NK-92 treated with Interleukin-12 subunit alpha and Interleukin-12 subunit beta, amount 100 ng/mL, for 24 hours (cell line): ENCODE results near the gene TYW5.

Experiments used
- DNase-seq: peaks from one replicate; lab custom pipeline; 2025; lab: John Stamatoyannopoulos, UW

The TYW5 gene, protein sequence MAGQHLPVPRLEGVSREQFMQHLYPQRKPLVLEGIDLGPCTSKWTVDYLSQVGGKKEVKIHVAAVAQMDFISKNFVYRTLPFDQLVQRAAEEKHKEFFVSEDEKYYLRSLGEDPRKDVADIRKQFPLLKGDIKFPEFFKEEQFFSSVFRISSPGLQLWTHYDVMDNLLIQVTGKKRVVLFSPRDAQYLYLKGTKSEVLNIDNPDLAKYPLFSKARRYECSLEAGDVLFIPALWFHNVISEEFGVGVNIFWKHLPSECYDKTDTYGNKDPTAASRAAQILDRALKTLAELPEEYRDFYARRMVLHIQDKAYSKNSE

DNA sequence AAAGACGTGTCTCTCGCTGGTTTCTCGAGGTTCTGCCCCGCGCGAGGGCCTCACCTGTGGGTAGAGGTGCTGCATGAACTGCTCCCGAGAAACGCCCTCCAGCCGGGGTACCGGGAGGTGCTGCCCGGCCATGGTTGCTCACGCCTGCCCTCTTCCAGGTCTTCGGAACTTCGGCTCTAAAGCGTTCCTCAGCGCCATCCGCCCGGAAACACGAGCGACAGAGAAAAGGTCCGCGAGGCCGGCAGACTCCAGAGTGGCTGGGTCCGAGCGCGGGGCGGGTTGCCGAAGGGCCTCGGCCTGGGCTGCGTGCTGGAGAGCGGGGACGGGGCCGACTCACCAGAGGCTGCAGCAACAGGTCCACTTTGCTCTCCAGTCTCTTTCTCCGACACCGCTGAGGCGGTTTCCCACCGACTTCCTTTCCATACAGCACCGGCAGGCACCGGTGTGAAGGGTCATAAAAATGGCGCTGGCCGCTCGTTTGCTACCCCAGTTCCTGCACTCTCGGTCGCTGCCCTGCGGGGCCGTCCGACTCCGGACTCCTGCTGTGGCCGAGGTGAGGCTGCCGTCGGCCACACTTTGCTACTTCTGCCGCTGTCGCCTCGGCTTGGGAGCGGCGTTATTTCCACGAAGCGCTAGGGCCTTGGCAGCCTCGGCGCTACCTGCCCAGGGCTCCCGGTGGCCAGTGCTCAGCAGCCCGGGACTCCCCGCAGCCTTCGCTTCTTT is at the start of gene TYW5, which contains the start of gene MAIP1:
TYW5 (minus strand) TSS at position 153 of the 723 bp plus-strand sequence; CDS start at position 132, 21 bp downstream.
MAIP1 (plus strand) TSS at position 244 of the 723 bp plus-strand sequence; CDS start at position 461, 217 bp downstream.
- peak; percentile 81 for DNase-seq

DNA sequence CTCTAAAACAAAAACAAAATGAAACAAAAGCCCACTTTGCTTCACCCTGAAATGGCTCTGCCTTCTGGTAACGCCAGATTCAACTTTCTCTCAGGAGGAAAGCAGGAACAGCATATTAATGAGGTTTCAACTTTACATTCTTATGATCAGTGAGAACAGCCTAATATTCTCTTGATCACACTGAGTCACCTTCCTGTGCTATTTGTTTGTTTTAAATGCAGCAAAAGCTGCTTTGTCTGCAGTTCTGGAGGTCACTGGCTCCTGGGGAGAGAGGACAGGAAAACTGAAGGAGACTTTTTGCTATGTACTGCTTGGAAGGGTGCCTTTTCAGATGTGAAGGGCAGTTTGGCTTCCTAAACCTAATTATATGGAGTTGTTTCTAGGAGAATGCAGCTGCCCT is 48.2 kb upstream of the TYW5 start:
- no peak for DNase-seq

DNA sequence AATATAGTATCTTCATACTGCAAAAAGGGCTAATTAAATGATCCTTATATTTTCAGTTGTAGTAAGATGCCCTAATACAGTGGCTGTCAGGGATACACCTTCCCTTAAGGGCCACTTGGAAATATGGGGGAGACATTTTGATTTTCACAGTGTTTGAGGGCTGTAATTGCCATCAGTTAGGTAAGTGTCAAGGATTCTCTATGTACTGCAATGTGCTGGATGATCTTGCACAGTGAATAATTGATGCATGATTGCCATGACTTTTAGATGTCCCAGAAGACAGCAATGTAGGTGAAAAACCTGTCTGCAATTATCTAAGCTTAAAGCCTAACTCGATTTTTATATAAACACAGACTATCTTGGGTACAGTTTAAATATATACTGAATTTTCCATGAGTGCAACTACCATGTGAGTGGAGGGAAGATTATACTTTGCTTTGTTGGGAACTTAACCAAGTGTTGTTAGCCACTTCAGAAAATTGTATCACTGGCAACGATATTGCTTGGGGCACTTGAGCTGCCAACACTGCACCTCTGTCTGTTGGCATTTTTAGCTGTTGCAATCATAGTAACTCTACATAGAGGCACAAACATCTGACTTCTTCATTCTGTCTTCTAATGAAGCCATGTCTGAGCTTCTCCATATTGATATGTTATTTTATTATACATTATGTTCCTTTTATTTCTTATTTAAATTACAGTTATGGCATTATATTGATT is 45.3 kb upstream of the TYW5 start:
- DNase-seq = no peak

DNA sequence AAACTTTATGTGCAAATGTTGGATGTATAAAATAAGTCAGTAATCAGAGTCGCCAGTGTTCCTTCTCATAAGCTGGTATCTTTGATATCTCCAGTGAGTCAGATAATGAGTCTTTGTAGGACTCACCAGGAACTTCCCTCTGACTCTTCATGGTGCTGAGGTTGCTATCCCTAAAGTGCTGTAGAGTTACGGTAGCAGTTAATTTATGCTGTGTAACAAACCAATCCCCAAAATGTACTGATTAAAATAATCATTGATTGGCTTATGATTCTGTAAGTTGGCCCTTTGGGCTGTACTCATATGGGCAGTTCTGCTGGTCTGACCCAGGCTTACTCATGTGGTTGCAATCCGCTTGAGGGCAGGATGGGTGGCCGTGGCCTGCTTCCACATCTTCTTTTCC is 43.9 kb upstream of the TYW5 start:
- no peak for DNase-seq

DNA sequence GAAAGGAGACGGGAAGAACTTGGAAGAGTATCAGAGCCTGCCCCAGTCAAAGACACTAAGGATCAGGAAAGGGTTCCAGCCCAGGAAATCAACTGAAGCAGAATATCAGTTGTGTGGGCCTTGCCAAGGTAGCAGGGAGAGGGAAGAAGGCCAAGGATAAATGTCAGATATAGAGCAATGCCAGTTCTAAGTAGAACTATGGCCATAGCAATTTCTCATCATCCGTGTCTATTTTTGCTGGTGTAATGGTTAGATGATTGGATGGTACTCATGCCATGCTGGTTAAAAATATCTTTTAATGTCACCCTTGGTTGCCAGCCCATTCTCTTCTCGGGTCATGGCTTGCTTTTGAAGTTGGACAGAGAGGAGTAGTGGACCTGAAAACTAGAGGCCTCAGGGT is 42.0 kb upstream of the TYW5 start:
- no peak for DNase-seq

DNA sequence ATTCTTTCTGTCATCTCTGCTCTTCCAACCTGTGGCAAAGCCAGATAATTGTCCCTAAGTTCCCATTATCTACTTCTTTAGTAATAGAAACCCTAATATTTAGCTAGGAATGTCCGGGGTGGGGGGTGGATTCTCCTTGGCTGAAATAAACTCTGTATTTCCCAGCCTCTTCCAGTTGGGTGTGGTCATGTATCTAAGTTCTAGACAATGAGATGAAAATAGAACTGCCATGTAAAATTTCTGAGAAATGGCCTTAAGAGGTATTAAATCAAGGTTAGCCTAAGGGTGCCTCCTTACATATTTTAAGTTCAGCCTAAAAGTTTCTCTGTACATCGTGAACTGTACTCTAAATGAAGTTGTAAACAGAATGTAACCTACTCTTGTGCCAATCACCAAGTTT is 39.6 kb upstream of the TYW5 start:
- DNase-seq = no peak

DNA sequence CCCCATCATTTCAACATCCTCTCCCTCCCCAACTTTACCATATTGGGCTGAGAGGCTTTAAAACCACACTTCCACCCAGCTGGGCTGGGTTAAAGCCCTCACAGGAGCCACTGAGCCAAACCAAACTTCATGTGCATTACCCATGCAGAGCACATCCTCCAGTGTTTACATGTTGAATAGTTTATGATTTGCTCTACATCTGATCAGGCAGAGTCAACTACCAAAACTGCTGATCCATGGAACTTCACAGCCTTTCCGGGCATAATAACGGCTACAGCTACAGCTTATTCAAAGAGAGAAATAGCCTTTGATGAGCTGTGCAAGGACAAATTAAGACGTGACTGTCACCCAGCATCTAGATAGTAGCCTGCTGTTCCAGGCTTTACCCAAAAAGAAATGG is 39.1 kb upstream of the TYW5 start:
- DNase-seq = no peak

DNA sequence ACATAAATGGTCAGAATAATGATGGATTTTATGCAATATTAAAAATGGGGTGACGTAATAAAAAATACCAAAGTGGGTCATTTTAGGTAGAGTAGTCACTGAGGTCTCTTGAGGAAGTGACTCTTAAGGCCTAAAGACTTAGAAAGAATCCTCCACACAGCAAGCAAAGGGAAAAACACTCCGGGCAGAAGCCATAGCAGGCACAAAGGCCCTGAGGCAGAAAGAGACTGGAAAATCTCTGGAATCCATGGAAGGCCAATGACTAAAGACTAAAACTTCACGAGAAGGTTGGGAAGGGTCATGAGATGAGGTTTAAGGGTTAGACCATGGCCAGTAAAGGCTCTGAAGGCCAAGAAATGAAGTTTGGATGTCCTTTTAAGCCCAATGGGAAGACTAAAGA is 37.0 kb upstream of the TYW5 start:
- no peak for DNase-seq

DNA sequence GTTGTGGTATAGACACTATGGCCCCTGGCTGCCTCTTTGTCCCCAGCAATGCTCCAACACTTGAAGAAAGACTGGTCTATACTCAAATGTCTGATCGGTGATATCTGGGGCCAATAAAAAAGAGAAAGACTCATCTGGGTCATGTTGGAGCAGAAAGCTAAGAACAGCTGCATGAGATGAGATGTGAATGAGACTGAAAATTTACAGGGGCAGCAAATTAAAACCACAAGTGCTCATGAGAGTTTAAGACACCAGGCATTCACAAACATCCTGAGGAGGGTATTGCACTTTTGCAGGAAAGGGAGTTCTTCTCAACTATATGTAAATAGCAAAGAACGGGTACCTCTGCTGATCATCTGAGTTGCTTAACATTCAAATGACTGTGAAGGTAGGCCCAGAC is 36.4 kb upstream of the TYW5 start:
- no peak for DNase-seq

DNA sequence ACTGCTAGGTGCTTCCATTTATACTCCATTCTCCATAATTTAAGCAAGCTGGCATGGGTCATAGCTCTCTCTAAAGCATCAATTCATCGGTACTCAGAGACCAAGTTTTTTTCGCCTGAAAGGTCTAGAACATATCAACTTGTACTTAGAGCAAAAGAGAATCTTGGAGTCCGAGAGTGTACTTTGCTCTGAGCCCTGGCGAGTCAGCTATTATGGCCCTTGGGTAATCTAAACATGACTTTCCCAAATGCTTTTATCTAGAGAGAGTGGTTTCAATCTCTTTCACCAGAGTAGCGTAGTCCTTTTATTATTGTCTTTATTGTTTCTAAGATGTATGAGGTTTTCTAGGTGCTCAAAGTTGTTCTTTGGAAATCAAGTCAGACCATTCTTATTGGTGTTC is 34.5 kb upstream of the TYW5 start:
- no peak for DNase-seq

DNA sequence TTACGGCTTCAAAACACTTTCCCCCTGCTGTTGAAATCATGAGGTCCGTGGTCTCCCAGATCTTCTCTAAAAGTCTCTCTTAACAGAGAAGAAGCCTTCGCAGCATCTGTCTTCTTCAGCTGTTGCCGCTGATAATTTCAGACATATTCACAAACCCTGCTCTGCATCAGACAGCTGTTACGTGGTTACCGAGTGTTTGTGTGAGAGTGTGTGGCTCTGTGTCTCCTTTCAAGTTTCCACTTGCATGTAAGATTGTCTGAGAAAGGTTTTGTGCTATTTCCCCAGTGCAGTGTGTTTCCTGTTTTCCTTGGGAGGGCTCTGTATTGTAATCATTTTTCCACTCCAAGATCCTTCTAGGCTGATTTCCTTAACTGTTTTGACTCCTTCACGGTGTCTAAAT is 32.9 kb upstream of the TYW5 start:
- no peak for DNase-seq

DNA sequence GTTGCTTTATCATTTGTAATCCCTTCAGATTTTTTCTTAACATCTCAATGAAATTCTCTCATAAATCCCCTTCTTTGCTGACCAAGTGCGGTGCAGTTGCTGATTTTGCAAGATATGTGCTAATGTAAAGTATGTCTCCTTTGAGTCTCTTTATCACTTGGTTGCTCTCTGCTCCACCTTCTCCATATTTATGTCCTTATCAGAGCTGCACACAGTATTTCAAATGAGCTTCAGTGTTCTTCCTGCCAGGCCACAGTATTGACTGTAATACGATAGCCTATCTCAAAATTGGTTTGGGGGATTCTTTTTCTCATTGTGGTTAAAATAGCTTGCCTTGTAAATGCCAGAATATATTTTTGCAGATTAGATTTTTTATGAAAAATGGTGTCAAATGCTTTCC is 32.3 kb upstream of the TYW5 start:
- no peak for DNase-seq

DNA sequence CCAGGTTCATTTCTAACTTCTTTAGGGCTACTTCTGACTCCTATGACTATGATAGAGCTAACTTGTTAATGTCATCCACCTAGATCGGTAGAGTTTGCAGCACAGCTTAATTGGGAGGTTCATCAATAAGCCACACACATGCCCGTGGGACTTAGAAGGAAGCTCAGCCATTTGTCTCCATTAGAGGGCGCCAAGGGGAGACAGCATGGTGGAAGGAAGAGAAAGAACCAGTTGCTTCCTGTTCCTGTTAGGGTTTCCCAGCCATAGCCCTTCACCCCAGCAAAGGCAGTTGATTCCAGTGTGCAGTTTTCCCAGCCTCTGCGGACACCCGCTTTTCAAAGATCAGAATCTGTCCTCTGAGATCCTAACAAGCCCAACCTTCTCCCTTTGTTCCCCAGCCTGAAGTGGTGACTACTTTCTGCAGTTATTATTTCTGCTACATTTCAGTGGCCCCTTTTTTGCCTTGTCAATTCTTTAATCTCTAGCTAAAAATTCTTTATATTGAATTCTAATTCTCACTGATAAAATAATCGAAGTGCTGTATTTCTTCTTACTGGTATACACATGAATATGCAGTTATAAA is 30.4 kb upstream of the TYW5 start:
- DNase-seq = peak; percentile 3

DNA sequence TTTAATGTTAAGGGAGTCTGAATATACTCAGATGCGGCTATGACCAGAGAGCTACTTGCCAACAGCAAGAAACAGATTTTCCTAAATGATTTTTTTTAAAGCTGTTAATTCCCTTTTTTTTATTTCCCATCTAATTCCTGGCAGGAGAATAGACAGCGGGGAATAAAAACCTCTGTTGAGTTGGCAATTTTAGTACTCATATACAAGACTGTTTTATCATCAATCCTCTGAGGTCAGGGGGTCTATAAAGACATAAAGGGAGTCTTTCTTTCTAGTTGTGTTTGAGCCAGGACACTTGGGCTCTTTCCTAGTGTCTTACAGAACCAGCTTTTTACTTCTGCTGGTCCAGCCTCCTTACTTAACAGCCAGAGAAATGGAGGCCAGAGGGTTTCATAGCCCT is 29.5 kb upstream of the TYW5 start:
- DNase-seq = no peak

DNA sequence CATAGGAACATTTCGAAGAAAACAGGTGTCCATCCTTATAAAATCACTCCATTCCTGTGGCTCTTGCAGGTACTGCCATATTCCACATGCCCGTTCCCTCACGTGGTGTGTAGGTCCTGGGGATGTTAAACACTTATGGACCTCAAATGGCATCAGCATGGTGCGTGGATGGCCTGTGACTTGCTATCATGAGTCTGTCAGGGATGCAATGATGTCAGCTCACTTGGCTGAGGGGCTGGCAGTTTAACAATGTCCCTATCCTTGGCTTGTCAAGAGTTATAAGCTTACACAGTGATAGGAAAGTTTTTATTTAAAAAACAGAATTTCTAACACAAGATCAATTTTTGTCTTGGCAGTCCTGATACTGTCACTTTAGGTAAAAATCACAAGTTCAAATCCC is 28.9 kb upstream of the TYW5 start:
- no peak for DNase-seq

DNA sequence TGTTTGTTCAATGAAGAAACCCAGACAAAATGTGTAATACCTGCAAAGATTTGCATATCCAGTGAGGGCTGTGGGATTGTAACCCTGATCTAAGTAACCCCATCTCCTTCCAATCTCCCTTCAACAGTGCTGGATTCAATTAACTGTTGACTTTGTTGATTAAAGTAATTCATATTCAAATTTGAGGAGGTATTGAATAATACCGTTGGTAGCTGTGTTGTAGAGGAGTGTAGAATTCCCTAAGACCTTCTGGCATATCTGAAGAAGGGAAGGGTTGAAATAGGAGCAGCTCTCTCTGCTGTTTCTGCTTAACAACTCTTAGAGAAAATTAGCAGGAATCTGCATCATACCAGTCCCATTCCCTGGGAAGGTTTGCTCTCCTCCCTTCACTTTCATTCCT is 28.2 kb upstream of the TYW5 start:
- no peak for DNase-seq

DNA sequence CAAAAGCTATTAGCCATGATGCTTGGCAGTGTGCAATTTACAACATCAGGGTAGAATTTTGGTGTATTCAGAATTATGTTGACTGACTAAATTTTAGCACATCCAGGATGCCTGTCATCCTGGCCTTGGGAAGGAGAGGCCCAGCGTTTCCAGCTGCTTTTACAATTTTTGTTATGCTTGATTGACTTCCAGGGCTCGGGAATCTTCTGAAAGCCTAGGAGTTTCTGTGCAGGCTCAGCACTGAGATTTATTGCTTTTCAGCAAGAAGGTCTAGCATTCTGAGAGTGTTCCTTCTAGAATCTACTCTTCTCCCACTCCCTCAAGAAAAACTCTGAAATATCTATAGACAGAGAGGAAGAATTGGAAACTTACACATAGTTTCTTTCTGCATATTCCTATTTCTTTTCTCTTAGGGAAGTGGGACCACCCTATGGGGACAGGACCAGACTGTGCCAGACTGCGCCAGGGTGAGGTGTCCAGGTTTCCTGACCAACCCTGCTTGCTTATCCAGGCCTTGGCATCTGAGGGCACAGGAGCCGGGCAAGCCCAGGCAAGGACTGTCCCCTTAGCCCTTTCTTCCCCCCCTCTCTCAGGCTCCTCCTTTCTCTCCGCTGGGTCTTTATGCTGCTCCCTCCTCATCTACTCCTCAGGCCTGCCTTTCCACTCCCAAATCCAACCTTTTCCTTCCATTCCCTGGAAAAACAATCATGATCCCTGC is 27.0 kb upstream of the TYW5 start:
- DNase-seq = no peak

DNA sequence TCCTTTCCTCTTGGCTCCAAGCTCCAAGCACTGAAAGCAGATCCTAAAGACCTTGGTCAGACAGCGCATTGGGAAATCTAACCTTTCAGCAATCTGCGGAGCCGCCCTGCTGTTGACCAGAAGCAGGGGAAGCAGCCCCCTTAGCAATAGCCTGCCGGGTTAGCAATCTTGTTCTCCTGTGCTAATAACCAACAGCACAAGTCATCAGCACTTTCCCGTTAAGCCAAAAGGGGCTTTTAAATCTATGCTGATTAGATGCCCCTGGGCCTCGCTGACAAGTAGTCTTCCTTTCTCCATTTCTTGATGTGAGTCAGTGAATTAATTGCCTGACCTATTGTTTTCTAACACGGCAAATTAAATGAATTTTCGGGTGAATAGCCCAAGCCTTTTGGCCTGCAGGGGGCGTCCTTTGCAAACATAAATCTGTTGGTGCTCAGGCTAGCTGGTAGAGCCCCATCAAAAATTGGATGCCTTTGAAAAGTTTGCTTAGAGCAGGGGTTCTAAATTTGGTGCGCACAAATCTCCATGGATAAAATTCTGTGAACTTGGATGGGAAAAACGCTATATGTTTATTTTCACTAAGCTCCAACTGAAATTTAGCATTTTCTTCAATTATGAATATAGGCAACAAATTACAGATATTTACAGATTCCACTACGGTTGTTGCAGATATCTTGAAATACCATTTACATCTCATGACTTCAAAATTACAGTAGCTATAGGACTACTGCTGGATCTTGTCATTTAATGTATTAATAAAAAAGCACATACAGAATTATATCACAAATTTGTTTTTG is 24.7 kb upstream of the TYW5 start:
- peak; percentile 43 for DNase-seq

DNA sequence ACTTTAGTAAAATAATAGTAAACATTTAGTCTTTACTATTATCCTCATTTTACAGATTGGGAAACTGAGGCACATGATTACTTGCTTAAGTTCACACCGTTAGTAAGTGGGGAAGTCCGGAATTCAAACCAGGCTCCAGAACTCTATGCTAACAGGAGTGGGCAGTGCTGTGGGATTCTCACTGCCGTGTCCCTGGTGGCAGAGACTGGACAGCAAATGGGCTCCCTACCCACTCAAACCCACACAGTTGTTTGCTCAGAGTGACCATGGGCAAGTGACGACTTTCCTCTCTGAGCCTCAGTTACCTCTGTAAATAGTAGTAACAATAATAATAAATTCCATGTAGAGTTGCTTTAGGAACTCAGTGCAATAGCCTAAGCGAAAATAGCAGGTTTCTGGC is 24.1 kb upstream of the TYW5 start:
- no peak for DNase-seq

DNA sequence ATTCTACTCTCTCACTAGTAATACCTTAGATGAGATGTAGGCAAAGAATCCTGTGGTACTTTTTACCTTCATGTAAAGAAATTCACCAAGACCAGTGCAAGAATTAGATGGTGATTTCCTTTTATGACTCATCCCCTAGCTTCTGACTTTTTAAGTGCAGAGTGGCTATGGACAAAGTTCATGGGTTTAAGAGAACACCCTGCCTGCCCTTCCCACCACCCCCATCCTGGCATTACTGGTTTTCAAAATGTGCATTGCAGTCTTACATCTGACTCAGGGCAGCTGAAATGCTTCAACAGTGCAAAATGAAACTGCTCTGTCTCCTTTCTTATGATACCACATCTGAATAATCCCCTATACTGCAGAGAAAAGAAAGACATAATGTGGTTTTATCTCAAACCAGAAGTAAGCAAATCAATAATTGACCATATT is 22.7 kb upstream of the TYW5 start:
- peak; percentile 31 for DNase-seq

DNA sequence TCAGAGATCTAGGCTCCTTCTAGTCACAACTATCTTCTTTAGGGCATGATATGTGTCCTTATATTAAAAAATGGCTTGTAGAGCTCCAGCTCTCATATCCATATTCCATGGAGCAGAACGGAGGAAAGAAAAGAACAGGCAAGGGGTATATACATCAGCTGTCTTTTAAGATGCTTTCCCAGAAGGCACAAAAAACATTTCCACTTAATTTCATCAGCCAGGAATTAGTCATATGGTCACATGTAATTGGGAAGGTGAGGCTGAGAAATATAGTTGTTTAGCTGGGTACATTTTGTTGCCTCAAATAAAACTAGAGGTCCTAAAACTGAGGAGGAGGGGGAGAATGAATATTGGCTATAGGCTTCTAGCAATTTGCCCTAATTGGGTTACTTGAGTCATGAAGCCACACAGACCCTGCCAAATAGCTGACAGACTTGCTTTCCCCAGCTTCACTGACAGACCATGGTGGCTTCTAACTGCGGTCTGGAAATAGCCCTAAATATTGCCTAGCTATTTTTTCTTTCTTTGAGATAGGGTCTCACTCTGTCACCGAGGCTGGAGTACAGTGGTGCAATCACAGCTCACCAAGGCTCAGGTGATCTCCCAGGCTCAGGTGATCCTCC is 20.1 kb upstream of the TYW5 start:
- no peak for DNase-seq
